ENCODE results near the gene FBXW5.

The FBXW5 gene

GRCh38 chr9:136947028-136947891 is 2.7 kb upstream of the FBXW5 start:
- DNase-seq, result no peak

- no peak for DNase-seq
Measured at GRCh38 chr9:136946228-136947027, 1.9 kb upstream of the FBXW5 start.

GRCh38 chr9:136945333-136946227 is 1.0 kb upstream of the FBXW5 start:
- DNase-seq, result no peak

- DNase-seq, result no peak
Measured at GRCh38 chr9:136944212-136944518, 373 bp downstream of the FBXW5 start.

- DNase-seq, result no peak
Measured at GRCh38 chr9:136943291-136944211, 987 bp downstream of the FBXW5 start.

GRCh38 chr9:136942881-136943230 is 1.7 kb downstream of the FBXW5 start:
- no peak for DNase-seq

- DNase-seq, result no peak
Measured at GRCh38 chr9:136942112-136942880, 2.2 kb downstream of the FBXW5 start.

- no peak for DNase-seq
Measured at GRCh38 chr9:136941231-136942111, 3.1 kb downstream of the FBXW5 start.

- DNase-seq, result no peak
Measured at GRCh38 chr9:136940526-136941230, 3.9 kb downstream of the FBXW5 start.

GRCh38 chr9:136939996-136940525 is 4.5 kb downstream of the FBXW5 start:
- DNase-seq, result no peak

- DNase-seq, result no peak
Measured at GRCh38 chr9:136939431-136939995, 5.0 kb downstream of the FBXW5 start.

GRCh38 chr9:136937186-136938001 is 7.1 kb downstream of the FBXW5 start:
- no peak for DNase-seq

GRCh38 chr9:136936645-136937170 is 7.8 kb downstream of the FBXW5 start:
- no peak for DNase-seq

GRCh38 chr9:136935651-136936050 is 8.9 kb downstream of the FBXW5 start:
- no peak for DNase-seq

GRCh38 chr9:136934277-136934676 is 10.3 kb downstream of the FBXW5 start:
- DNase-seq, result no peak

GRCh38 chr9:136931611-136932130 is 12.9 kb downstream of the FBXW5 start:
- no peak for DNase-seq

GRCh38 chr9:136930014-136930413 is 14.5 kb downstream of the FBXW5 start:
- DNase-seq, result no peak

GRCh38 chr9:136928591-136928990 is 15.9 kb downstream of the FBXW5 start:
- no peak for DNase-seq

Measured in activated CD4-positive, CD25-positive, alpha-beta regulatory T cell (primary cell).